SK-N-DZ (cell line): ENCODE data around the gene CEL.

Experiments
- DNase-seq: peaks from one replicate; pipeline ENCODE4 v3.0.0-alpha.2; 2015; ENCODE audit warnings: low spot score
- small RNA-seq, 2 experiments: library from RNA; depleted of rRNA; stranded (forward); fragments of <200 nt; gene quantifications; one replicate each; pipeline ENCODE3, GENCODE V24; 2014

Gene CEL

DNA sequence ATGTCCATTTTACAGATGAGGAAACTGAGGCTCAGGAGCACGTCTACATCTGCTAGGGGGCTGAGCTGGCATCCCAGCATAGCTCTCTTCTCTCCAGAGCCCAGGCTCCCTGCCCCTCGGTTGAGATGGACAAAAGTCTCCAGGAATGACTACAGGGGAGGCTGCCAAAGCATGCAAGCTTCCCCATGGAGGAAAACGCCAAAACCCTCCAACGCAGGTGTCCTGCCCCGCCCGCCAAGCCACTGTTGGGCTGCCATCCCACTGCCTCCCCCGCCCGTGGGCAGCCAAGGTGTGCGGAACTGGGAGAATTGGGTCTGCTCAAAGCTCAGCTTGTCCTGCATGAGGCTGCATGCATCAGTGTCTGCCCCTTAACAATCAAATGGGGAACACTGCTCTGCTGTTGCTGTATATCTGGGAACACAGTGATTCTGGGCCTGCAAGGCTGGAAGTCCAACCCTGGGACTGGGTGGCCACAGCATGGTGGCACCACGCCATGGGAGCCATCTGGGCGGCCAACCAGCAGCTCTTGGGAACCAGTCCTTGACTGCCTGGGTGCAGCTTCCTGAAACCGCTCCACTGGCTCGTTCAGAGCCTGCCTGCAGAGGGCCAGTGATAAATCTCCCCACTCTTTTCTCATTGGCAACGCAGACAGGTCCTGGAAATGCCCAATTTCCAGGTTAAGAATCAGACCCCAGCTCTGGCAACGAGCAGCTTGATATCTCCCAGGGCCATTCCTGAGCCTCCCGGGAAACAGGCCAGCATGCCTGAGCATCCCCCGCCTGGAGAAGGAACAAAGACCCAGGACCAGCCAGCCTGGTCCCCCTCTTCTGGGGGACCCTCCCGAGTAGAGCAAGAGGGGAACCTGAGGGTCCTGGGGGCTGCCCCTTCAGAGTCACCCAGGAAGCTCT, 55.7 kb downstream of the CEL start:
- DNase-seq = no peak

DNA sequence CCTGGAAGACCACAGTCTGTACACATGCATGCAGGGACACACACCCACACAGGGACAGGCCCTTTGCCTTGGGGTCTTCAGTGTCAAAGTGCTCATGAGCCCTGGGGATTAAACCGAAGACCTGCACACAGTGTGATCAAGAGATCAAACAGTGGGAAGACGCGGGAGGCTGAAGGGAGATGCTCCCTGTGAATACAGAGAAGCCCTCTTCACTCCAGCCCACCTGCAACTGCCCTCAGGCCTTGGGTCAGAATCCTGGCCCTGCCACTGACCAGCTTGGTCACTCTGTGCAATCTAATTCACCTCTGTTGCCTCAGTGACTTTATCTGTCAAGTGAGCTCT, 56.4 kb downstream of the CEL start:
- DNase-seq = no peak

DNA sequence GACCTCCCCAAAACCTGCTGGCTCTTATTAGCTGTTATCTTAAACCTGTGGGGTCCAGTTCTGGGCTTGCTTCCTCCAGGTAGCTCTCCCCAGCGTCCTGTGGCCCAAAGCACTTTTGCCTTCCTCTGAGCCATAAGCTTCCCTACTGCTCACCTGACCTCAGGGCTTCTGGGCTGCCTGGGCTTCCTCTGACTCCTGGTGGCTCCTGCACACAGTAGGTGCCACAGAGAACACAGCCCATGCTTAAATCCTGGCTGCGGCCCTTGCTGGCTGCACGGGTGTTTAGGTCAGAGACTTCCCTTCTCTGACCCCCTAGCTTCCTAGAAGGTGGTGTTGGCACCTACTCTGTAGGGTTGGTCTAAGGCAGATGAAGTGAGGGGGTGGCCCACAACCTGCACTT, 56.8 kb downstream of the CEL start:
- no peak for DNase-seq

DNA sequence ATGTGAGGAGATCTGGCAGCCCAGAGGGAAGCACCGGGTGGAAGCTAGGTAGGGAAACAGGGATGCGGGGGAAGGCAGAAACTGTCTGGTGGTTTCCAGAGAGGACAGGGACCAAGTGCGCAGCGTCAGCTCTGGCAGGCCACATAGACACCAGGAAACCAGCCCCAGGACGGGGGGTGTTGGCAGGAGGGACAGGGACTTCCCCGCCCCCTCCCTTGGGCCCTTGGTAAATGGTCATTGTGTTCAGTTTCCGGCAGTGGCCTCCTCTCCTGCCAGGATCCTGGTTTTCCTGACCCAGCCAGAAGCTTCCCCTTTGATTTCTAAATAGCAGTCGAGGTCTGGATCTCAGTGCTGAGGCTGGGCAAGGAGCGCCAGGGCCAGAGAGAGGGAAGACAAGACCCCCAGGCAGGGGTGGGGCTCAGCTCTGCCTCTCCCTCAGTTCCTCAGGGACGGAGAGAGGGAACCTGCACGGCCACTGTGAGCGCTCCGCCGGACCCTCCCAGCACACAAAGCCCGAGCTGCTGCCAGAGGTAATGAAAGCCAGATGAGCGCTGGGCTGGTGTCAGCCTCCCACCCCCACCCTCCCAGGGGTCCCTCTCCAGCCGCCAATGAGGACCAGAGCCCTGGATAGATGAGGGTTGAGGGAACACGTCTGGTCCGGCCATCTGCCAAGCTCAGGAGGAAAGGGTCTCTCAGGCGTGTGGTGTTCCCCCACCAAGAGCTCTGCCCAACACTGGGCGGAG, 57.5 kb downstream of the CEL start:
- DNase-seq = peak; percentile 94

DNA sequence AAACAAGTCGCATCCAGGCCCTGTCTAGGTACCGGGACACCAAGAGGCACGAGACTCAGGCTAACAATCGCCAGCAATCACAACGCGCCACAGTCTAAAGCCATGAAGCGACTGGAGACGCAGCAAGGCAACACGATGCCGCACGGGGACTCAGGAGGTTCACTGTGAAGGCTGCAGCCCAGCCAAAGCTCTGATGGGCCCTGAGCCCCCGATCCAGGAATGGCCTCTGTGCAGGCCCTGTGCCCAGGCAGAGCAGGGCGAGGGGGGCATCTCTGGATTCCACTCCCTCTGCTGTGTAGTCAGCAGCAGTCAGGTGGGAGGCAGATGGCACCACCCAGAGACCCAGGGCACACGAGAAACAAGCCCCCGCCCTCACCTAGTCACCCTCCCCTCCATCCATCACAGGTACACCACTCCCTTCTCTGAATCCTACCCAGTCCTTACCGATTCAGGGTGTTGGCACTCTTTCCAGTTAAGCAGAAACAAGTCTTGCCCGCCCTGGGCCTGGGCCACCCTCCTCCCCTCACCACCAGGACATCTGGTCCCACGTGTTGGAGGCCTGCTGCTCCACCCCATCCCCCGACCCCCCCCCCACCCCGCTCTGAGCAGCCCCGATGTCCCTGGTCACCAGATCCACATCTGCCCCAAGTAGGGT, 58.2 kb downstream of the CEL start:
- peak; percentile 67 for DNase-seq

DNA sequence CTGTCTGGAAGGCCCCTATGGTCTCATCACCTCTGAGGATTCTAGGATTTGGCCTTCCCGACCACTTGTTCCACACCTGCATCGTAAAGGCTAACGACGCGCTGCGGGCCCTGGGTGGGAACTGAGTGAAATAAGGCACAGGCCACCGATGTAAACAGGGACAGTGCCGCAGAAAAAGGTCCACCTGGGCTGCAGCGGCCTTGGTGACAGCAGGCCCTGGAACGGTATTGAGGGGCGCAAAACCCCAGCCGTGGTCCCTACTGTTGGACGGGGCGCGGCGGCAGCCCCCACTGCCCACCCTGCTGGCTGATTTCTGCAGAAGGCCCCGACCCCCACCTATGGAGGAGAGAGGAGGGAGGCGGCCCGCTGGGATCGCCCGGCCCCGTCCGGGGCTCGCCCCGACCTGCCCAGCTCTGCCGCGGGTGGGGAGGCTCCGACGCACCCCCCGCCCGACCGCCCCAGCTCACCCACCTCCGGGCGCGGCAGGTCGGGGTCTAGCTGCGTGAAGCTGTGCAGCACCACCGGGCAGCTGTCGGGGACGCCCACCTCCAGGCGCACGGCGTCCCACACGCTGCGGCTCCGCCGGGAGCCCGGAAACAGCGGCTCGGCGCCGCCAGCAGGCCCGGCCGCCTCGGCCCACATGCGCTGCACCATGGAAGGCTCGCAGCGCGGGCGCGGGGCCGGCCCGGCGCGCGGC, 58.9 kb downstream of the CEL start:
- no peak for DNase-seq

Small RNA genes lying within 50 kb of the gene (small RNA-seq; reads per million reads assigned to genes)
- gene MIR6877 = 0 to 0.13 reads per million in 2 experiments
